RPMI7951 (cell line): ENCODE results near the gene NR6A1. TPM values are rescaled to one million over a fixed set of nuclear protein-coding genes. Genes with fewer than 3 reads are reported as not detected.

ENCODE experiments used
- DNase-seq: peaks from one replicate; pipeline ENCODE4 v3.0.0-alpha.2; 2012; ENCODE audit warnings: low read depth
- total RNA-seq: library from RNA; depleted of rRNA; stranded (reverse); fragments of >200 nt; shearing (Covaris generic); gene quantifications from 2 replicates; pipeline ENCODE4 v1.2.3, GENCODE V29; 2014

NR6A1 gene
- total RNA-seq, 1 experiment from 2014 or later: 1.4 TPM

DNA sequence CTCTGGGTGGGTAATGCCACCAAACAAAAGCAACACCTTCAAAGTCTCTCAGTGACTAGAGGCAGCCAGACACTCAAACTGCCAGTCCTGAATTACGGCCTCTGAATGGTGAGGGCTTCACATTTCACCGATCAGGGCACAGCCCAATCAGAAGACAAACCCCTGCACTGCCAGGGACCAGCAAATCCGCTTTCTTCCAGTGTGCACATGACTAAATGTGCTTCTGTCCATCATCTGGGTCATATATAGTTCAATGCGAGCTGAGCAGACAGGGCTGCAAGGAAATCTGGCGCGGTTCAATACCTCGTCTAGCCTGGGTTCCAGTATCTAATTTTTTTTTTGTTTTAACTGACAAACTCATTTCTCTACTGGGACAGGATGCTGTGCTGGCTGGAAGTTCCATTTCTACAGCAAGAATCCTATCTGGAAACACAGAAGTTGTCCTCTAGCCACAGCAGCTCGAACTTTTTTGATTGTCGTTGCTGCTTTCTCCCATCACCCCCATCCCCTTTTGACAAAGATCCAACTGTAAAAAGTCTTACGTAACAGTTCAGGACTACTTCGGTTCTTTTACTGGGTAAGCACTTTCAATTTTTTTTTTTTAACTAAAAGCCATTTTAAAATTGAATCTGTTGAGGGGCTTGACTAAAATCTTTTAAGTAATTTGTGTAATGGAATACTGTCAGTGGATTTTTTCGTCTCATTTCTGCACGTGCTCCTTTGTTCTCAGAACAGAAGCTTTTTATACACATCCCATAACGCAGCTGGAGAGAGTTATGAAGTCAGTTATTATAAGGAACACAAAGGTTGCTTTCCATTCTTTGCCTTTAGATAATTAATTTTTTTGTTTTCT, 112.7 kb downstream of the NR6A1 start:
- peak; percentile 97 for DNase-seq

- no peak for DNase-seq
These were observed 113.6 kb downstream of the NR6A1 start for GRCh38 chr9:124657516-124657915.

- no peak for DNase-seq
These were observed 116.7 kb downstream of the NR6A1 start for GRCh38 chr9:124654431-124654830.

DNA sequence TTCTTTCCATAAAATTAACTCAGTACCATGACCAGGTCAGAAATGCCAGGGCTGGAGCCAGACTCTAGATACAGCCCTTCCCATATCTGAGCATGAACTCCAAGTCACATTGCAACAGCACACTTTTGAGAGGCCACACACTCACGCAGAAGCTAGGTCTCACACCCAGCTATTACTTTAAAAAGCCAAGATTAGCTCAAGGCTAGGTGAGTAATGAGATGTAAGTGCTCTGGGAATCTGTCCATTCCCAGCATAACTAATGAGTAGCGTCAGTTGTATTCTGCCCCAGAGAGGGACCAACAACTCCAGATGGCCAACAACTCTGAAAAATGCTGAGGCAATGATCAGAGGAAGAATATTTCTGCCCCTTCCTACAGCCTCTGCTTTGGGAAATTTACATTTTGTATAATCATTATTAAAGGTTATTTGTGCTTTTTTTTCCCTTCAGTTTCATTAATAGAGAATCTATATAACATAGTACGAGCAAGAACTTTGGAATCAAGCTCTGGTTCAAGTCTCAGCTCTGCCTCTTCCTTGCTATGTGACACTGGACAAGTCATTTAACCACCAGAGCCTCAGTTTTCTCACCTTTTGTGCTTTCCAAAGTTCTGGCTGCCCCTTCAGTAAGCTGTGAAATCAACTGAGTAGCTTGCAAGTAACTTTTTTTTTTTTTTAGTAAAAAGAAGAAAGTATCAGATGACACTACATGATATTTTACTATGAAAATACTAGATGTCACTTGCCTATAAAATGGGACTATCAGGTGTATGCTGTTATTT, 118.3 kb downstream of the NR6A1 start:
- DNase-seq: peak; percentile 99

DNA sequence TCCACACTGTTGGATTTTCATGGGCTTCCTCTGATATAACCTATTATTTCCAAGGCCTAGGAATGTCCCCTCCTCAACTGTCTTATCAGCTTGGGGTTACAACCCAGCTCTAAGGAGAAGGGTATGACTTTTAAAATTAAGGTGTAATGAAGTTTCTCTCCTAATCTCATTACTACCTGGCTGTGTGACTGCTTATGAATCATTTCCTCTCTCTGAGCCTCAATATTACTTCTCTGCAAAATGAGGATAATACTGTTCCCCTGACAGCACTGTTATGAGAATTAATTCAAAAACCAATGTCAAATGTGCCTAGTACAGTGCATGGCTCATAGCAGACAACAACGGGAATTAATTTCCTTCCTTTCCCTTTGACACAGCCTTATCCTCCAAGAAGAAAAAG, 118.9 kb downstream of the NR6A1 start:
- no peak for DNase-seq

GRCh38 chr9:124645274-124645673, 125.8 kb downstream of the NR6A1 start:
- no peak for DNase-seq

GRCh38 chr9:124639637-124640036, 131.5 kb downstream of the NR6A1 start:
- no peak for DNase-seq

DNA sequence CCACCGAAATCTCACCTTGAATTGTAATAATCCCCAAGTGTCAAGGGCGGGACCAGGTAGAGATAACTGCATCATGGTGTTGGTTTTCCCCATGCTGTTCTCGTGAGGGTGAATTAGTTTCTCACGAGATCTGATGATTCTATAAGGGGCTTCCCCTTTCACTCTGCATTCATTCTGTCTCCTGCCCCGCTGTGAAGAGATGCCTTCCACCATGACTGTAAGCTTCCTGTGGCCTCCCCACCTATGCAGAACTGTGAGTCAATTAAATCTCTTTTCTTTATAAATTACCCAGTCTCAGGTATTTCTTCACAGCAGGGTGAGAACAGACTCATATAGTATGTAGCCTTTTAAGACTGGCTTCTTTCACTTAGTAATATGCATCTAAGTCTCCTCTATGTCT, 135.8 kb downstream of the NR6A1 start:
- DNase-seq: no peak

GRCh38 chr9:124632077-124632621, 139.0 kb downstream of the NR6A1 start:
- peak; percentile 70 for DNase-seq

- DNase-seq: no peak
These were observed 139.8 kb downstream of the NR6A1 start for GRCh38 chr9:124631326-124631725.

GRCh38 chr9:124629600-124629999, 141.5 kb downstream of the NR6A1 start:
- peak; percentile 79 for DNase-seq

DNA sequence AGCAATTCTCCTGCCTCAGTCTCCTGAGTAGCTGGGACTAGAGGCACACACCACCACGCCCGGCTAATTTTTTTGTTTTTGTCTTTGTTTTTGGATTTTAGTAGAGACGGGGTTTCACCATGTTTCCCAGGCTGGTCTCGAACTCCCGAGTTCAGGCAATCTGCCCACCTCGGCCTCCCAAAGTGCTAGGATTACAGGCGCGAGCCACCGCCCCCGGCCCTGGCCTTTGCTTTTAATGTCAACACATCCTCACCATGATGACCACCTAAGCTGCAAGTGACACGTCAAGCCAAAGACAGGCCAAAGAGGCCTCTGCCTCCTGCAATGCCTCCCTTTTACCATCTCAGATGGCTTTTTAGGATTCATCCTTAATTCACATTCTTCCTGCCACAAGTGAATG, 142.4 kb downstream of the NR6A1 start:
- no peak for DNase-seq

- peak; percentile 11 for DNase-seq
These were observed 144.8 kb downstream of the NR6A1 start for GRCh38 chr9:124626276-124626675.

DNA sequence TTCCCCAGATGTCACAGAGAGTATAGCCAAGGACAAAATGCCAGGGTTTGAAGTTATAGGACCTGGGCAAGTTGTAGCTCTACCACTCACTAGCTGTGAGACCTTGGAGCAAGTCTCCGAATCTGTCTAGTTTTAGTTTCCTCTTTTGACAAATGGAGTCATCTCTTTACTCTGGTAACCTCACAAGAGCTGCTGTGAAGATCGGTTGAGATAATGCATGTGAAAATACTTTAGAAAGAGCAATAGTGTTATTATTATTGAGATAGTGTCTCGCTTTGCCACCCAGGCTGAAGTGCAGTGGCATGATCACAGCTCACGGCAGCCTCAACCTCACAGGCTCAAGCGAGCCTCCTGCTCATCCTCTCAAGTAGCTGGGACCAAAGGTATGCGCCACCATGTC, 146.0 kb downstream of the NR6A1 start:
- no peak for DNase-seq

DNA sequence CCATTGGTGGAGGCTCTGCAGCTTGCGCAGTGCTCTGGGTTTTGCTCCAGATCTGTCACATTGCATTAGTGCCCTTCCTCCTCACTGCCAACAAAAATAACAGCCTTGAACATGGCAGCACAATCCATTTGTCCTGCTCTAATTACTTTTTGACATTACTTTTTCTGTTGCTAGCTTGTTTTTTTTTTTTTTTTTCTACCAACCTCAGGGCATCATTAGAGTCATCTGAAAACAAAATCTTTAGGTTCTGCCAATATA, 146.4 kb downstream of the NR6A1 start:
- no peak for DNase-seq

- DNase-seq: peak; percentile 71
These were observed 147.0 kb downstream of the NR6A1 start for GRCh38 chr9:124623966-124624734.

DNA sequence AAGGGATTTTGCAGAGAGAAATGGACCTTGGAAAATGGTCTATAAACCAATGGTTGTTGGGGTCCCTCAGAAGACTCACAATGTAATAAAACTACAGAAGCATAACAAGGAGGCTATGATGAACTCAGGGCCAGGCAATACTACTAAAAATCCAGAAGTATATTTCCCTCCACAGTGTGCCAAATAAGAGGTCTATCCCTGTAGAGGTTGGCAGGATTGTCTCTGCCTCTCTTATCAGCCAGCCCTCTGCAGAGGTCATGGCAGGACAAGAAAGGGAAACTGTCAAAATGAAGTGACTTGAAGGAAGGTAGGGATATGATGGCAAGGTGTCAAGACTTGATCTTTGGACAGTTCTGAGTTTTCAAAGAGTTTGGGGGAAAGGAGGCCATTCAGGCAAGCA, 148.2 kb downstream of the NR6A1 start:
- DNase-seq: no peak

GRCh38 chr9:124621371-124622328, 149.5 kb downstream of the NR6A1 start:
- peak; percentile 77 for DNase-seq

DNA sequence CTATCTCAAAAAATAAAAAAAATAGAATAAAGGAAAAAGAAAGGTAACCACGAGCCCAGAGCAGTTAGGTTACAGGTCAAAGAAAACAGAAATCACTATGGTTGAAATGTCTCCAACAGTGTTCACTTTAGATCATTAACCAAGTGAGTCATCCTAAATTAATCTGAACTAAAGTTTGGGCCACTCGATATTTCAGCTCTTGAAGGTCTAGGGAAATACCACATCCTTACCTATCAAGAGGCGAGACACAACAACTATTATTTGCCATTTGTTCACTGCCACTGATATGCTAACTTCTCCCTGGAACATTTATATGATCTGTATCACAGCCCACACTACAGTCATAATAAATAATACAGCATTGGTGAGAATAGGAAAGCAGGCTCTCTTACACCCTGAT, 152.6 kb downstream of the NR6A1 start:
- DNase-seq: peak; percentile 32

DNA sequence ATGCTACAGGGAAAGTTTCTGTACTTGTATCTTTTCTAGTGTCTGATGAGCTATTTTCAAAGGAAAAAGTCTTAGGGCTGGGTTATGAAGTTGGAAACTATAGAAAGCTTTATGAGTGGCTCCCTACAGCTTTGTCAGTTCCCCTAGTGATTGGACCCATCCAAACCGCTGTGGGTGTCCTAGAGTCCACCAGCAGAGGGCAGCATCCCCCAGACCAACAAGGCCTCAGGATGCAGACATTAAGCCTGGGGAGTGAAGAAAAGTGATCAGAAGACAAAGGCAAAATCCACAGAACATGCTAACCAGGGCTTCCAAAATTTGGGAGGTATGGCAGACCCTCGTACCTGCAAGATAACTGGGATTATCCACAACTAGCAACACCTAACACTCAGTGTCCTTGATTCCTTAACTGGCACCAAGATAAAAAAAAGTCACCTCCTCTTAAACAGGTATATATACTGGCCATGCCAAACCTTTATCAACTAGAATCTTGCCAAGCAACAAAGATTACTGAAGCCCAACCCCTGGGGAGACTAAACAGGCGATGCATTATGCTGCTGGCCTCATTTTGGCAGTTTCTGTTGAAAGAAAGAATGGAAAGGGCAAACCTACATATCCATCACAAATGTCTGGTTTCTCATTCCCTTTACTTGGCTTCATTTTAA, 153.5 kb downstream of the NR6A1 start:
- DNase-seq: peak; percentile 73

- no peak for DNase-seq
These were observed 154.2 kb downstream of the NR6A1 start for GRCh38 chr9:124616961-124617360.
